GM06990 (cell line): ENCODE measurements around the gene MBTD1.

Experiments used
- DNase-seq: peaks from one replicate; pipeline ENCODE4 v3.0.0-alpha.2; 2011; ENCODE audit not compliant: insufficient read length; ENCODE audit errors: extremely low read depth
- H3K27me3 ChIP-seq: replicated peaks from 2 replicates; pipeline ENCODE4 v1.6.0; 2011; ENCODE audit warnings: low read length; ENCODE audit not compliant: control insufficient read depth, insufficient read depth
- H3K36me3 ChIP-seq: 2 replicates; pipeline ENCODE4 v1.5.1; 2011; ENCODE audit warnings: low read length; ENCODE audit not compliant: control insufficient read depth, insufficient read depth
- H3K4me3 ChIP-seq: replicated peaks from 2 replicates; pipeline ENCODE4 v1.5.1; 2011; ENCODE audit warnings: low read depth, mild to moderate bottlenecking, control low read depth, low read length
- TF ChIP-seq, protein P1 (sequence below): IDR thresholded peaks from 2 replicates; pipeline ENCODE4 v1.5.1; 2011; ENCODE audit warnings: low read length, control low read depth, mild to moderate bottlenecking, inconsistent platforms; ENCODE audit not compliant: insufficient read depth, poor library complexity, severe bottlenecking

Gene MBTD1

DNA sequence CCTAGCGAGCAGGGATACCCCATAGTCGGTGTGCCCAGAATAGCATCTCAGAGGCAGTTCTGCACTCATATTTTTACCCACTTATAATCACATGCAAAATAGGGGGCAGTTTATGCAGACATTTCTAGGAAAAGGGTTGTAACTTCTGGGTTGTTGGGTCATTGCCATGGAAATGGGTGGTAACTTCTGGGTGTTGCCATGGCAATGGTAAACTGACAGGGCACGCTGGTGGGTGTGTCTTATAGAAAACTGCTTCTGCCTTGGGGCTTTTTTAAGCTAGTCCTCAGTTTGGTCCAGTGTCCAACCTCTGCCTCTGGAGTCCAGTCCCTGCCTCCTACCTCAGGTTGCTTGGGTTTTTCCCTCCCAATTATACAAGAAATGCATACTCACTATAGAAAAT lies 131.8 kb downstream of the MBTD1 start:
- TF ChIP-seq, protein P1, sequence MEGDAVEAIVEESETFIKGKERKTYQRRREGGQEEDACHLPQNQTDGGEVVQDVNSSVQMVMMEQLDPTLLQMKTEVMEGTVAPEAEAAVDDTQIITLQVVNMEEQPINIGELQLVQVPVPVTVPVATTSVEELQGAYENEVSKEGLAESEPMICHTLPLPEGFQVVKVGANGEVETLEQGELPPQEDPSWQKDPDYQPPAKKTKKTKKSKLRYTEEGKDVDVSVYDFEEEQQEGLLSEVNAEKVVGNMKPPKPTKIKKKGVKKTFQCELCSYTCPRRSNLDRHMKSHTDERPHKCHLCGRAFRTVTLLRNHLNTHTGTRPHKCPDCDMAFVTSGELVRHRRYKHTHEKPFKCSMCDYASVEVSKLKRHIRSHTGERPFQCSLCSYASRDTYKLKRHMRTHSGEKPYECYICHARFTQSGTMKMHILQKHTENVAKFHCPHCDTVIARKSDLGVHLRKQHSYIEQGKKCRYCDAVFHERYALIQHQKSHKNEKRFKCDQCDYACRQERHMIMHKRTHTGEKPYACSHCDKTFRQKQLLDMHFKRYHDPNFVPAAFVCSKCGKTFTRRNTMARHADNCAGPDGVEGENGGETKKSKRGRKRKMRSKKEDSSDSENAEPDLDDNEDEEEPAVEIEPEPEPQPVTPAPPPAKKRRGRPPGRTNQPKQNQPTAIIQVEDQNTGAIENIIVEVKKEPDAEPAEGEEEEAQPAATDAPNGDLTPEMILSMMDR, result no peak
- no peaks in the 10 kb centered on the region for H3K36me3 ChIP-seq
- DNase-seq, result no peak
- no peaks in the 10 kb centered on the region for H3K27me3 ChIP-seq
- no peak overlapping the region for H3K4me3 ChIP-seq
